HG02763 (cell line): Measurements from ENCODE around the gene BMX.

Experiments
- ATAC-seq: cut with Tn5 transposase; IDR thresholded peaks from one replicate; pipeline ENCODE4 v1.9.1; 2021; ENCODE audit warnings: mild to moderate bottlenecking, moderate library complexity; ENCODE audit not compliant: unreplicated experiment

The BMX gene

DNA sequence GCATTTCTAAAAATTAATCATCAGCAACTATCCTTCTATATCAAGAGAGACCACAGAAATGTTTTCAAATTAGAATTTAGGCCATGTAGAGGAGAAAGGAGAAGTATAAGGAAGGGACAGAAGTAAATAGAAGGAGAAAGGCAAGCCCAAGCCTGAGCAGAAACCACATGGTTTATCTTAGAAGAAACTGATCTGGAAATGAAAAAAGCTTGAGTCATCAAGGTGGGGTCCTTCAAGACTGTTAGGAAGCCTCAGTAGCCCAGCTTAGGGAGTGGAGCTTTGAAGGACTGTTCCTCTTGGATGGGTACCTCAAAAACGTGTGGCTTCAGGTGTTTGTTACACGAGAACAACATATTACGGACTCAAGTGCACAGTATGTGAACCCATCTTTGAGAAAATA lies 4.5 kb downstream of the BMX start:
- no peak for ATAC-seq

DNA sequence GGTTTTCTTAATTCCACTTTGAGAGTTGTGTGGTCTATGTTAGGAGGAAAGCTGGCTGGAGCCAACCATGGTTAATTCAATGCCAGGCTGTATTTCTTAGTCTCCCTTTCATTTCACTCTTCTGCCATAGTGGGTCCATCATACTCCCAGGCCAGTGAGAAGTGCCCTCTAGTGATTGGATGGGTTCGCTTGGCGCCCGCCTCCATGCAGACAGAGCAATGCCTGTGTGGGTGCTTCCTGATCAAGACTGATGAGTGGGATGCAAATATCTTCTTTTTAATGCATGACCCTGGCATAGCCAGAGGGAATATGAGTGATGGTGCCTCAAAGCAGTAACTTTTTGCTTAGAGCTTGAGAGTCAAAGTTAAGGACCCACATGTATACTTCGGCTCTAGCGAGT lies 6.4 kb downstream of the BMX start:
- no peak for ATAC-seq

DNA sequence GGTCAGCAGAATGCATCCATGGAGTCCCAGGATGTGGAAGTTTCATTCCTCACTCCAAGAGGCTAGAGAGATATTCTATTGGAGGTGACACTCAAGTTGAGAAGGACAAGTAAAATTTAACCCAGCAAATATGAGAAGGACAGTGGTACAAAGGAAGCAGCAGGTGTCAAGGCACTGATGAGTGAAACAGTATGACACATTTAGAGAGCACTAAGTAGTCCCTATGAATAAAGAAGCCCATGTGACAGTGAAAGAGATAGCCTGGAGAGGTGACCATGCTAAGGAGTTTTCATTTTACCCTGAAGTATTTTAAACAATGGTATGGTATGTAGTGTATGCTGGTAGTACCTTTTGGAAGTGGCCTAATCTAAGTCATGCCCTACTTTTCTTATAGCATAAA lies 9.2 kb downstream of the BMX start:
- no peak for ATAC-seq

DNA sequence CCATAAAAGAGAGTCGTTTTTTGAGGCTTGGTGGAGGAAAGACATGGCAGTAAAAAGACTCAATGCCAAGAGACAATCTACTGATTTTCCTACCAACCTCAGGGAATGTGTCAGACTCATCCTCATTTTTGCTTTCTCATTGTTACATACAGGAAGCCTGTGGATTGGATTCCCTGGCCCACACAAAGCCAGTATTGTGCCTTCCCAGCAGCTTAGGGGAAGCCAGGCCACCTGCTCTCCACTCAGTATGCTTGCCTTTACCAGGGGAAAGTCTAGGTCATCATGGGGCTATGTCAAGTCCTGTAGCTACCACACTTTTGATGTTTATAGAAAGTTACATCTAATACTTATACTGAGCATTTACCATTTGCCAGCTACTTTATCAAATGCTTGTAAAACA lies 11.0 kb downstream of the BMX start:
- no peak for ATAC-seq

DNA sequence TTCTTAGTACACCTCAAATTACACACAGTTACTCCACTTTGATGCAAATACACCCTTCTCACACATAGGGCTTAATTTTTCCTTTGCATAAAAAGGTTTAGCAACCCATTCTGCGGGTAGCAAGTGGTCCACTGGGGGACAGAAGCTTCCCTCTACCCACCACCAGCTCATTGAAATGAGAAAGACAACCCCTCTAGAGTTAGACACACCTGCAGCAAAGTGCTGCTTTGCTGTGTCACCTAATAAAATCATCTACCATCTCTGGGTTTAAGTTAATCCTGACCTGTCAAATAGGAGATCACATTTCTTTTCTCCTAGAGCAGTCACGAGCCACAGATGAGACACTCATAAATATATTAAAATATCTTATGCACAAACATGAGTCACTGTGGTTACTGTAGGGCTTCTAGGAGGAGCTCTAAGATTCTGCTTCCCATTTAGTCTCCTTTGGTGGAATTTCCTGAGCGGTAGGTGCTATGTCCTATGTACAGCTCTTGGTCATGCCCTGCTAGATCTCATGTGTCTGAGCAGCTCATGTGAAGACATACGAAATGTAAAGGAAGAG lies 11.9 kb downstream of the BMX start:
- no peak for ATAC-seq

DNA sequence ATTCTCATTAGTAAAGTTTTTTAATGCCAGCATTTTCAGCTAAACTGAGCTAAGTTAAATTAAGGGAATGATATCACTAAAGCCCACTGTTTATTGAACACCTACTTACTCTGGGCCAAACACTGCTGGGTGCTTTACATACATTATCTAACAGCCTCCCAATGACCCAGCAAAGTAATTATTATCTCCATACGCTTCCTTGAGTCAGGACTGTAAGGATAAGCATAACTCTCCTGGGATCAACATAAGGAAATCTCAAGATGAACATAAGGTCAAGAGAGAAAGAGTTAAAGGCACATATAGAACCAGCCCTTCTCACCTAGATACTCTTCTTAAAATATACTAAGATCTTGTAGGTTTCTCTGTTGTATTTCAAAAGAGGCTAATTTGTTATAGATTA lies 13.7 kb downstream of the BMX start:
- no peak for ATAC-seq

DNA sequence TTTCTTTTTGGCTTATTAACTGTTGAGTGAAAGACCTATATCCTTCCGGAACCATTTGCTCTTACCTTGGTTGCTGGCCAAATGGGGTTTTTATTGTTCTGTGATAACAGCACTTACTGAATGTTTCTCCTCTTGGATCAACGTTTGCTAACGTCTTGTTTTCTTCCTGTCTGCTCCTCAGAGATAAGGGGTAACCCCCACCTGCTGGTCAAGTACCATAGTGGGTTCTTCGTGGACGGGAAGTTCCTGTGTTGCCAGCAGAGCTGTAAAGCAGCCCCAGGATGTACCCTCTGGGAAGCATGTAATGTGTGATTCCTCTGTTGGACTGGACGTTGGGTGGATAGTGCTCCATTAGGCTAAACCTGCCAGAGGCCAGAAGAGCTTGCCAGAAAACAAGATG lies 15.3 kb downstream of the BMX start:
- ATAC-seq = no peak

DNA sequence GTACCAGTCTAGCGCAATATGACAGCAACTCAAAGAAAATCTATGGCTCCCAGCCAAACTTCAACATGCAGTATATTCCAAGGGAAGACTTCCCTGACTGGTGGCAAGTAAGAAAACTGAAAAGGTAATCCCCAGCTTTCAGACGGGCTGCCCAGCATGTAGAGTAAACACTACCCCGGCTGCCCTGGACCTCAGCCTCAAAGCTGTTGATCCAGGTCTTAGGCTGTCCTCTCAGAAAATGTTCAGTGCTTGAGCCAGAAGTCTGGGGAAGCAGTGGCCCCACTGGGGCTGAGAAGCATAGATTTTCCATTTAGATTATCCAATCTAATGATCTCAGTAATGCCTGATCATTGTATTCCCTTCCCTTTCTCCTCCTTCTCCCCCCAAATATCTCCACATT lies 21.9 kb downstream of the BMX start:
- ATAC-seq = no peak

DNA sequence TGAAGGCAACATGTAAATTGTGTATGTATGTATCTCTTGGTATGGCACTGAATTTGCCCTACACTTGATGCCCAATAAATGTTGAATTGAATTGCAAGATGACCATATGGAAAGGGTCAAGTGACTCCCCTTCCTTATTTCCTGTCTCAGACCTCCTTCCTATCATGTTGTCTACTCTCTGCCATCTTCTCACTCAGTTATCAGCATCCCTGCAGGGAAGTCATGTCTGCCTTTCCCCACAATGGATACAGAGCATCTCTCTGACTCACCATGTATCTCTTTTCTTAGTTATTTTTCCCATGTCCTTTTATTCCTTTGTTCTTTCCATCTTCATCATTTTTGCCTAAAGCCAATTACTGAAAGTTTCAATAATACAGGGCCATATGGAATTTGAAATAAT lies 22.5 kb downstream of the BMX start:
- ATAC-seq = no peak

DNA sequence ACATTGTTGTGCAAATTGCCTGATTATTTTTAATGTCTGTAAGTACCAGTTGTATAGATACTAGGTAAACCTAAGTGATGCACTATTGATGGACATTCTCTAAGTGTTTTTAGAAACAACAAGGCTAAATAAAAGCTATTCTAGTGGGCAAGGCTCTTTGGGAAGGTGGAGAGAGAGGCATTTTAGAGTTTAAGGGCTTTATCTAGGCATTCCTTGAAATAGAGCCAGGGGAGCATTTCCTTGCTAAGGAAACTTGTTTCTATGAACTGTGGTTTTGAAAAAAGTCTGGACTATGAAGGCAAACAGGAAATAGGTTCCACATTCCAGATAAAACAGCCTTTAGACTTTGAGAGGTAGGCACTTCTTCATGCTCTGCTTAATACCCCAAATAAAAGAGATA lies 23.8 kb downstream of the BMX start:
- ATAC-seq = no peak

DNA sequence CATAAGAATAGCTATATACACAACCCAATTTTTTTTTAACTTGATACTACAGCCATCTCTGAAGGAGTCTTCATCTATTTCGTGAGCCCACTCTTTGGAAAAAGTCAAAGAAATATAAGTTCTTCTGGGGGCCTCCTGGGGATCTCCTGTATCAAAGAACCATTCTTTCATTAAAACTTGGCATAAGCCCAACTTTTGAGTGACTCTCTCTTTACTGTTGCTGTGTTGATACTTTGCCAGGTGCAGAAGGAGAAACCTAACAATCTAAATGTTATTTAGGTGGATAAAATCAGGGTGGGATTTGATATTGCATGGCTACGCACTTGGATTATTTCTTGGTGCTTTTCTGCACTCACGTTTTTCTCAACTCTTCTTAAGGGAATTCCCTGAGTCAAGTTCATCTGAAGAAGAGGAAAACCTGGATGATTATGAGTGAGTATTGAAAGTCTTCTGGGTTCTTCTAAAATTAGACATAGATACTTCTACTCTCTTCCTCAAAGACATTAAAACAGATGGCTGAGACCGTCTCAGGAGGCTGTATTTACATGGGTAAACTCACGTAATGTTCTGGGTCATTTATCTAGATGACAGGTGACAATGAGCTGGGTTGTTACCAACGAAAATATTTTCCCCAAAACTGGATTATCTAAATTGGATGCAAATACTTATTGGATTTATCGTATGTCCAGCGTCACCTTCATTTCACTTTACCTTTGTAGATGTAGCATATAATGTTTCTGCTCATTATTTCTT lies 25.2 kb downstream of the BMX start:
- no peak for ATAC-seq

DNA sequence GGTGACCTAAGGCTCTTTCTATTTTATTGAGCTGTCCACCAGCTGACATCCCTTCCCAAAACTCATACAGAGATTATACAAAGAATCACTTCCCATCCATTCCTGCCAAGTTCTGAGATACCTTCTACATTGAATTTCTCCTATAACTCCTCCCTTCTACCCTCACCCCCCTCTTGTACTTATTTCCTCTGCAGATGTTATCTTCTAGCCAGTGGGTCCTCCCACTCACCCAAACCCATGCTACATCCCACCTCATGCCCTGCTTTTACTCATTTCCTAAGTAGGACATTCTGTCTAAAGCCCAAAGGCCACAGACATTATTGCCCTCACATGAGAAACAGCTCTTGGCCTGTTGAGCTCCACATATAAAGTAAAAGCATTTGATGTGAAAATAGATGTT lies 28.6 kb downstream of the BMX start:
- no peak for ATAC-seq

DNA sequence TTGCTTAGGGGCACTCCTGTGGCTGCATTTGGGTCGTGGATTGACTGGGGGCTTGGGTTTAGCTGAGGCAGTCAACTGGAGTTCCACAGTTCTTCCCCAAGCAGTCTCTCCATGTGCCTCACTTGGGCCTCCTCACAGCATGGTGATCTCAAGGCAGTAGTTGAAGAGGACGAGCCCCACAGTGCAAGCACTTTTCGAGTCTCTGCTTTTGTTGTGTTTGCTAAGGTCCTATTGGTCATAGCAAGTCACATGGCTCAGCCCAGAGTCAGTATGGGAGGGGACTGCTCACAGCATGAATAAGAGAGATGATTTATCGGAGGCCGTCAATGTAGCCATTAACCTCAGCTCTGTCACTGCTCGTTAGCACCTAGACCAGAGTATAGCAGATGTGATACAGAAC lies 29.7 kb downstream of the BMX start:
- ATAC-seq = no peak

DNA sequence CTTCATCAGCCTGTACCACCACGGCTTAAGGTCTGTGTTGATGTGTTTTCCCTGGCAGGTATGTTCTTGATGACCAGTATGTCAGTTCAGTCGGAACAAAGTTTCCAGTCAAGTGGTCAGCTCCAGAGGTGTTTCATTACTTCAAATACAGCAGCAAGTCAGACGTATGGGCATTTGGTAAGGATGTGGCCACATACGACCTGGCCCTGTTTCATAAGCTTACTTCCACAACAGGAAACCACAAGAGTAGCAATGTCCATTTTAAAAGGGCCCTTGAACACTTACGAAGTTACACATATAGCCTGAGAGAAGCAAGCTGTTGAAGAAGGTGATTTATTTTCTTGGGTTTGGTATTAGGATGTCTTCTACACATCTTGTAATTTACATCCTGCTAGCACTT lies 46.1 kb downstream of the BMX start:
- no peak for ATAC-seq

DNA sequence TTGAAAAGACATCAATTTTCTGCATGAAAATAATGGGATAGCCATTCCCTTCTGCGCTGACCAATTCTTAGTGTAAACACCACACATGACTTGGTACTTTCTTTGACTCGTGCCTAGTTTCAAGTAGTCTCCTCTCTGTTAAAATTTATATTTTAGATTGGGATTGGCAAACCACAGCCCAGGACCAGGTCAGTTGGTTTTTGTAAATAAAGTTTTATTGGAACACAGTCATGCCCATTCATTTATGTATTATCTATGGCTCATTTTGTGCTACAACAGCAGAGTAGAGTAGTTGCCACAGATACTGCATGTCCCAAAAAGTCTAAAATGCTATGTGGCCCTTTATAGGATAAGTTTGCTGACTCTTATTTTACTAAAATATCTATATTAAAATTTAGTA lies 46.7 kb downstream of the BMX start:
- no peak for ATAC-seq

DNA sequence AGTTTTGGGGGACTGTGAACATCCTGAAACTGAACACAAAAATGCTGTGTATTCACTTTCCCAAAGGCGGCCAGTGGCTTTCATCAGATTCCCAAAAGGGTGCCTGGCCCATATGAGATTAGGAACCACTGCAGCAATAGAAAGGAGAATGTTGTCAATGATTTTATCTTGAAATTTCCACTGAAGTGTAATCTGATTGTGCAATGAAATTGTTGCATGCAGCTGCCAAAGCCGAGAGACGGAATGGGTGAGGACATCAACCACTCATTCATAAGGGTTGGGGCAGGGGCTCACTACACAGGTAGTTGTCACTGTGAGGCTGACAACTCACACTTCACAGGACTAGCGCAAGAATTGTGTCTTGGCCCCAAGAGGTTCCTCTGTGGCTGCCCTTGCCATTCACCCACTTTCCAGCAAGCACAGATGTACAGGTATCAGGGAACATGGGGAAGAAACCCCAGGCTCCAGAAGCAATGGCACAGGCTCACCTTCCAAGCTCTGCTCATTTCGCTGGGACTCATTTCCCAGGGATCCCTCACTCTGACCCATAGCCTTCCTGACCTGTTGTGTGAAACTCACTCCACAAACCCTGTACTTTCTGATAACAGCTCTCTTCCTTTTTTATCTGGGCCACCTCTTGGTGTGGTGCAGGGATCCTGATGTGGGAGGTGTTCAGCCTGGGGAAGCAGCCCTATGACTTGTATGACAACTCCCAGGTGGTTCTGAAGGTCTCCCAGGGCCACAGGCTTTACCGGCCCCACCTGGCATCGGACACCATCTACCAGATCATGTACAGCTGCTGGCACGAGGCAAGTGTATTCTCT lies 48.8 kb downstream of the BMX start:
- no peak for ATAC-seq

DNA sequence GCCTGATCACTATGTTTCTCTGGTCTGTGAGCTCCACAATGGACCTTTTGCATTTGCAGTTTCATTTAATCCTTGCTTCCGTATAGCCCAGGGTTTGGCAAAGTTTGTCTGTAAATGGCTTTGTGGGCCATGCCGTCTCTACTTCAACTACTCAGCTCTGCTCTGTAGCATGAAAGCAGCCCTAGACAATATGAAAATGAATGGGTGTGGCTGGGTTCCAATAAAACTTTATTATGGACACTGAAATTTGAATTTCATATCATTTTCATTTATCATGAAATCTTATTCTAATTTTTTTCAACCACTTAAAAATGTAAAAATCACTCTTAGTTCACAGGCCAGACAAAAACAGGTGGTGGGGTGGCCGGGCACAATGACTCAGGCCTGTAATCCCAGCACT lies 58.6 kb downstream of the BMX start:
- ATAC-seq = no peak

DNA sequence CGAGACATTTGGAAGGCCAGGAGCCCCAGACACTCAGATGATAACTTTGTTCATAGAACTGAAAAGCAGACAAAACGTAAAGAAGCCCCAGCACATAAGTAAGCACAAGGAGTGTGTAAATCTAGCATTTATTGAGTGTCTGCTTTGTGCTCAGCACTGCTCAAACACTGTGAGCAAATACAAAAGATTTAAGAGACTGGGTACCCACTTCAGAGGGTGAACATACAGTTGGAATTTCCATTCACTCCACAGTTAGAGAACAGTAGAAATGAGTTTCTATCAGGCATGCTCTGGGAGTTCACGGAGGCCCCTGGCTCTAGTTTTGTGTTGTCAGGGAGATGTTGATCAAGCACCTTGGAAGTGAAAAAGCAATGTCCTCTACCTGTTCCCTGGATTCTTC lies 60.3 kb downstream of the BMX start:
- ATAC-seq = no peak

DNA sequence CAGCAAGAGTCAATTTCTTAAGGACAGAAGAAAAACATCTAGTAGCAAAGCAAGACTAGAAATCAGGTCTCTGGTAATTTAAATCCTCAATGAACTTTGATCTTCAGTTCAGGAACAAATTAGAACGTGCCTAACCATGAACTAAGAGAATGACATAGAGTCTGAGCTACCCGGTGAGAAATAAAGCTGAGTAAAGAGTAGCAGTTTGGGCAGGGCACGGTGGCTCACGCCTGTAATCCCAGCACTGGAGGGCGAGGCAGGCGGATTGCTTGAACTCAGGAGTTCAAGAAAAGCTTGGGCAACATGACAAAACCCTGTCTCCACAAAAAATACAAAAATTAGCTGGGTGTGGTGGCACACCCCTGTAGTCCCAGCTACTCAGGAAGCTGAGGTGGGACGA lies 62.4 kb downstream of the BMX start:
- no peak for ATAC-seq

DNA sequence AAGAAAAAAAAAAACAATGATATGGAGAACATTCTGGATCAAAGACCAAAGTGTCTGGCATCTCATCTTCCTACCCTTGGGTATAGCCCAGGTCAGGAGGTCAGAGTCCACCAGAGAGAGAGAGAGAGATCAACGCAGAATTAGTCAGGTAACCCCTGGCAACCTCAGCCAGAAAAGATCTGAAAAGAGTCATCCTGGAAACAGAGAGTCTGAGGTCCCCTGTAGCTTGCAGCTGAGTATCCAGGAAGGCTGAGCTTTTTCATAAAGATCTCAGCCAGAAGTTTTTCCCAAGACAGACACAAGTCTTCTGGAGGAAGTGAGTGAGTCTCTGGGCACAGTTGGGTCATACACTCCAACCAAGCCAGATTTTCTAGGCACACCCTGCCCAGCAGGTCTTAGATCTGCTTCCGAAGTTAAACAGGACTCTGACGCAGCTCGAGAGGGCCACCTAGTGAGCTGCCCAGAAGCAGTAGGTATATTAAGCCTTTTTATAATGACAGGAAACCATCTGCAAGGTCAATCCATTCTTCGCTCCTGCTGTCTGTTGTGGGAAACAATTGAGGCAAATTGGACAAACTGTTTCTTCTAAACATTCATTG lies 64.5 kb downstream of the BMX start:
- no peak for ATAC-seq

DNA sequence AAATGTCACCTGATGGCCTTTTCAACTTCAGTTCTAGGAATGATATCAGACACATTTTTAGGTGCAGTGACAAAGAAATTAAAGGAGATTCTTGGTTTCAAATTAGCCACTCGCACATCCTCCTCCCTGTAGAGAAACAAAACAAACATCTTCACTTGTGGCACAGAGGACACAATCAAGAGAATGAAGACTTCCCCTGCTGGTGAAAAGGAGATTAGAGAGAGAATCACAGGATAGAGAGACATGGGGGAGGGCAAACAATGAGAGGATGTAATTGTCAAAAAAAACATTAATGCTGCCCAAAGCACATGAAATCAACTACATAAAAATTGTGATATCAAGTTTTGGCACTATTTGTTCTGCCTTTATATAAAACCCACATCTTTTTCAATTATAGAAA lies 65.6 kb downstream of the BMX start:
- ATAC-seq = no peak

DNA sequence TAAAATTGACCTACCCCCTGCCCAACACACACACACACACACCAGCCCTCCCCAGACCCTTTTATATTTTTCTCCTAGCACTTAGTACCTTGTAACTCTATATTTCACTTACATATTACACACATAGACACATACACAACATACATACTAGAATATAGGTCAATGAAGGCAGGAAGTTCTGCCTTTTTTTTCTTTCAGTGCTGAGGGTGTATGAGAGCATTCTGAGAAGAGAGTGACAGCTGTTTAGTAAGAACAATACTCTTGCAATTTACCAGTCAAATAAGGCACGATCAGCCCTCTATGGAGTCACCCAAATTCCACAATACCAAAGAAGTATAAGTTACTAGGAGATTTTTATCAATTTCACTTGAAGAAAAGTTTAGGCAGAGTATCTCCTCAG lies 66.7 kb downstream of the BMX start:
- no peak for ATAC-seq
